GM23248 (cell line): Measurements from ENCODE around the gene TBC1D2B.

Source experiments
- EZH2 ChIP-seq: fragments of 200-600 bp; sonication (generic); IDR thresholded peaks from 2 replicates; pipeline ENCODE4 v1.6.1; 2018; ENCODE audit warnings: antibody characterized with exemption, mild to moderate bottlenecking; ENCODE audit not compliant: insufficient read depth, poor library complexity, severe bottlenecking
- EZH2phosphoT487 ChIP-seq: fragments of 200-600 bp; sonication (generic); IDR thresholded peaks from 2 replicates; pipeline ENCODE4 v1.6.1; 2018; ENCODE audit warnings: antibody characterized with exemption, moderate library complexity, mild to moderate bottlenecking, low read depth; ENCODE audit not compliant: insufficient read depth

DNA sequence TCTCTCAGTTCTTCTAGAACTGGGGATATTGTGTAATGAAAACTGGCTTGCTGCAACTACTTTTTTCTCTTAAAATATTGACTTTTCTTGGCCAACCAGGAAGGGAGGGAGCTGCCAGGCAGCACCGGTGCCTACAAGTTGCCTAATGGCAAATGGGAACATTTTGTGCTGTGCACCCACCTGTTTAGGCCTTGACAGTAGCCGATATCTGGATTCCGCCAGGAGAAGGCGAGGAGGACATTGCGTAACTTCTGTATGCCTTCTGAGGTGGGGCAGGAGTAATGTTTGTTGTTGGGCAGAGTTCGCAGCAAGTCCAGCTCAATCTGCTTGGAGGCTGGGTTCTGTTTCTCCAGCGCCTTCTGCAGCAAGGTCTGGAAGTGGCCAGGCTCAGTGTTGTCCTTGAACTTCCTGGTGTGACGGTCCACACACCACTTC lies 64.9 kb downstream of the TBC1D2B start:
- TF ChIP-seq EZH2 (no peak), EZH2phosphoT487 (no peak)
